Epidermal melanocyte (primary cell): ENCODE measurements around the gene CAMK4.

Experiments used
- DNase-seq: peaks from one replicate; pipeline ENCODE4 v3.0.0; 2011; ENCODE audit warnings: low spot score; ENCODE audit not compliant: insufficient read length

The CAMK4 gene

GRCh38 chr5:111486055-111486454, 261.9 kb downstream of the CAMK4 start:
- DNase-seq, result no peak

GRCh38 chr5:111486926-111487325, 262.7 kb downstream of the CAMK4 start:
- DNase-seq, result no peak

DNA sequence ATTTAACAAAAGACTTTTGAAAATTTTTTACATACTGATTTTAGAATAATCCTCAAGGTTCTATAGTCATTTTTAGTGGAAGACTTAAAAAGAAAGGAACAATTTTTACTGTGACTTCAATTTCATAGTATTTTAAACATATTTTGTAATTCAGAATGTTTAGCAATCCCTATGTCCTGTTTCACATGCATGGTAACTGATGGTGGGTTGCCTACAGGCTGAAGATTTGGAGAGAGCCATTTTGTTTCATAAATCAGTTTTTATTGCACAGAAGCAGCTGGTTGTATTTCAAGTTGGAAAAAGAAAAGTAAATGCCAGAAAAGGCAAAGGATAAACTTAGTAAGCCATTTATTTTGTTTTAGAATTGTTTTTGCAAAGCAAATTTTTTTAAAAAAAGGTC, 264.2 kb downstream of the CAMK4 start:
- no peak for DNase-seq

DNA sequence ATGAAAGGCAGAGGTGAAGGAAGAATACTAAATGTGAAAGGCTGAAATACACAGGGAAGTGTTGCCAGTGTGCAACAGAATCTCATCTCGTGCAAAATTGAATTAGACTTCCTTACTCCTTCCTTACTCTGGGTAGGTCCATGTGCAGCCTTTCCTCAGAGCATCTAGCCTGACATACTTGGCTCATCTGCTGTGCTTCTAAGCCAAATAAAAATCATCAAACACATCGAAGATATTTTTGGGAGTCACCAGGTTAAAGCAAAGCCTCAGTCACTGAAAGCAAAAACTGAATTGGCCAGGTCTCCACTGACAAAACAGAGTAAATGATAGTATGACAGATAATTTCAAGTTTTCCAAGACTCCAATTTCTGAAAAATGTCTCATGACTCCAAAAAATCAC, 268.8 kb downstream of the CAMK4 start:
- no peak for DNase-seq

- DNase-seq, result no peak
Measured at GRCh38 chr5:111494355-111494999, 270.3 kb downstream of the CAMK4 start.

GRCh38 chr5:111495159-111495558, 271.0 kb downstream of the CAMK4 start:
- no peak for DNase-seq

- DNase-seq, result no peak
Measured at GRCh38 chr5:111498346-111498745, 274.2 kb downstream of the CAMK4 start.

DNA sequence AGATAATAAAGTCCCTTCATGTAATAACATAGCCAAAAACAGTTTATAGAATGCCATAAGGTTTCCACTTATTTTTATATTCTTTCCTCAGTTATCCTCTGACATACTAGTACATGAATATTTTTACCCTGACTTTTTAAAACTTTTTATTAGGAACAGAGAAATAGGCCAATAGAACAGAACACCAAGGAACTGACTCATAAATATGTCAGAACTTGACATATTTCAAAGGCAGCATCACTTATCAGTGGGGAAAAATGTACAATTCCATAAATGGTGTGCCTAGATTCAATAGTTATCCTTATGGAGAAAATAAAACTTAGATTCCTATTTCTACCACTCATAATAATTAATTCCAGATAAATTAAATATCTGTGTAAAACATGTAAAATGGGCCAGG, 278.8 kb downstream of the CAMK4 start:
- DNase-seq, result no peak

- no peak for DNase-seq
Measured at GRCh38 chr5:111505096-111505495, 280.9 kb downstream of the CAMK4 start.

DNA sequence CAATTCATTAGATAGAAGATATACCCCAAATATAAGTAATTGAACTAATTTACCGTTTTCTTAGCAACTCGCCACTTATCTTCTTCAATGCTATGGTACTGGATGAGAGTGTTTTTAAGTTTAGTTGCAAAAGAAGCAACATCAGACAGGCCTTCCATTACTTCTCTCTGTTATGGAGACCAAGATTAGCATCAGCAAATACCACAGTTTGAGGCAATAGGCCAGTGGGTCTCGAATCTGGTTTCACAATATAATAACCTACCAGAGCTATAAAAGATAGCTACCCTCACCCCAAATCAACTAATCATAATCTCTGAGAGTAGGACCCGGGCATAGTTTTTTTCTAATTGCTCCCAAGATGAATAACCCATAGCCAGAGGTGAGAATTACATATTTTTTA, 283.1 kb downstream of the CAMK4 start:
- DNase-seq, result no peak

- no peak for DNase-seq
Measured at GRCh38 chr5:111509119-111509518, 284.9 kb downstream of the CAMK4 start.

DNA sequence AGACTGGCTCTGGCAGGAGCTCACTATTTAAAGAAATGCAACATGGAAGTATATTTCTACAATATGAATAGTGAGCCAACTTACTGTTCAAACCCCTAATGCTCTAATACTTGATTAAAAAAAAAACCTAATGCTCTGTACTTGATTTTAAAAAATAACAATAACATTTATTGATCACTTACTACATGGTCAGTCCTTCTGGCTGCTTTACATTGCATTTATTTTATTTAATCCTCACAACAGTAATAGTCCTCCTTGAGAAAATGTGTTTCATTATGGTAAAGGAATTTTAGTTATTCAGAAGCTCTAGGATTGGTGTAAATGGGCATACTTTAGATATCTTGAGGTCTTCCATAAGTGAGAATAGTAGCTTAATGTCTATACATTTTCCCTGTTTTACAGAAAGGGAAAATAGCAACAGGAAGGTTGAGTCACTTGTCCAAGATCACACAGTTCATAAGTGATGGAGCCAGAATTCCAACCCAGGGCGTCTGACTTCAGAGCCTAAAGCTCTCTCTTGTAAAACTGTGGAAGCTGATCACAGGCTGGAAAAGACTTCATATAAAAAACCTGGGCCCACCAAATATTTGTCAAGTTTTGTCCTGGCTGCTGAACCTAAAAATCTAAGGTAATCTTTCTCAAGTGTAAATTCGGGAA, 287.1 kb downstream of the CAMK4 start:
- DNase-seq, result no peak

- no peak for DNase-seq
Measured at GRCh38 chr5:111511831-111512374, 287.7 kb downstream of the CAMK4 start.

GRCh38 chr5:111512375-111513130, 288.4 kb downstream of the CAMK4 start, which contains the start of gene STARD4:
STARD4 (minus strand) TSS chr5:111512535; CDS start chr5:111507433, 5,102 bp downstream.
- DNase-seq, result peak; percentile 80

DNA sequence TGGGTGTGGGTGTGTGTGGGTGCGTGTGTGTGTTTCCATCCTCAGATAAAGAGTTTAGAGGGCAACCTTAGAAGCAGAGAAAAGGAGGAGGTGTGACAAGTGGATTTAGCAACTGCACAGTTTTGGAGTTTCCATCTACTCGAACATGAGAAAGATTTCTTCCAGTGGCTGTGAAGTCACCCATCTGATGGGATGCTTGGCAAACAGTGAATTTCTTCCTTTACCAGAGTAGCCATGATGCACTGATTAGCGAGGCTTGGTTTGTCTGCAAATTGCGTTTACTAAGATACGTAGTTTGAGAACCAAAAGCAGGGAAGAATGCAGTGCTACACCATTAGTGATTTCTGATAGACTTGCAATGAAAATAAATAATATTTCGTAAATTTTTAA, 288.9 kb downstream of the CAMK4 start:
- no peak for DNase-seq

DNA sequence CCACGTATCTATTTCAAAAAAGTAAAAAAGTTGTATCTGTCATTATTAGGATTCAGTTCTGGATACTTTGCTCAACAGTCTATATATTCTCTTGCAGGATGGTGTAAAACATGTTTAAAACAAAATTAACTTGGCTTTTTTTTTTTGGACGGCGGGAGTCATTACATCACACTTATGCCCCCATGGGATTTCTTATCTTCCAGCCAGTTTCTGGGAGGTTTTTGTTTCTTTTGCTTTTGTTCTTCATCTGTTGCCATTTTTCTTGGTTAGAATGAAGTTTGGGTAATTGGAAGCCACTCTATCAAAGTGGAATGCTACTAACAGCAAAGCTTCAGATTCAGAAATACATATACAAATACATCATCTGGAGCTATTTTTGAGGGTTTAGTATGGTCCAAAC, 289.9 kb downstream of the CAMK4 start:
- DNase-seq, result no peak

GRCh38 chr5:111517853-111518501, 293.8 kb downstream of the CAMK4 start:
- no peak for DNase-seq

DNA sequence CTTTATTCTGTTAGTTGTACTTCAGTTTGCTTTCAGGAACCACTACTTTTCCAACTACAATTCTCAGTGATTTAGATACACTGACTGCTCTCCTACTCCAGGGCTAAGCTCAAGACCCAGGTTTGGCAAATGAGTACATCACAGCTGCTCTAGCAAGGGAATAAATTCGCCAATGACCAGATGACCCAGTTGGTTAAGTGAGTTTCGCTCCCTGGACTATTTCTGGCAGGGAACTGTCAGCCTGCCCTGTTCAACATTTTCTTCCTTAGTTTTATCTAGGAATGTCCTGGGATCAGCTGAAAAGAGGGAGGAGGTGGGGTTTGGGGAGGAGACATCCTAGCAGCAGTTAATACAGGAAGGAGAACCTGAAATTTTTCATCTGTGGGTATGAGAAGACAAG, 294.6 kb downstream of the CAMK4 start:
- DNase-seq, result no peak

GRCh38 chr5:111520908-111521307, 296.7 kb downstream of the CAMK4 start:
- DNase-seq, result no peak

- no peak for DNase-seq
Measured at GRCh38 chr5:111528056-111528455, 303.9 kb downstream of the CAMK4 start.

- DNase-seq, result no peak
Measured at GRCh38 chr5:111530298-111530740, 306.1 kb downstream of the CAMK4 start.
